NCI-H1105 treated with DMSO at 0.1 percent for 48 hours (cell line): ENCODE results near the gene APPBP2.
"Not testable (repeated sequence)": the region's sequence is repeated elsewhere in the genome, so short reads cannot be mapped to it uniquely, and the experiment has no call there.

Source experiments
- DNase-seq: peaks from one replicate; lab custom pipeline; 2025; lab: John Stamatoyannopoulos, UW

Gene APPBP2

DNA sequence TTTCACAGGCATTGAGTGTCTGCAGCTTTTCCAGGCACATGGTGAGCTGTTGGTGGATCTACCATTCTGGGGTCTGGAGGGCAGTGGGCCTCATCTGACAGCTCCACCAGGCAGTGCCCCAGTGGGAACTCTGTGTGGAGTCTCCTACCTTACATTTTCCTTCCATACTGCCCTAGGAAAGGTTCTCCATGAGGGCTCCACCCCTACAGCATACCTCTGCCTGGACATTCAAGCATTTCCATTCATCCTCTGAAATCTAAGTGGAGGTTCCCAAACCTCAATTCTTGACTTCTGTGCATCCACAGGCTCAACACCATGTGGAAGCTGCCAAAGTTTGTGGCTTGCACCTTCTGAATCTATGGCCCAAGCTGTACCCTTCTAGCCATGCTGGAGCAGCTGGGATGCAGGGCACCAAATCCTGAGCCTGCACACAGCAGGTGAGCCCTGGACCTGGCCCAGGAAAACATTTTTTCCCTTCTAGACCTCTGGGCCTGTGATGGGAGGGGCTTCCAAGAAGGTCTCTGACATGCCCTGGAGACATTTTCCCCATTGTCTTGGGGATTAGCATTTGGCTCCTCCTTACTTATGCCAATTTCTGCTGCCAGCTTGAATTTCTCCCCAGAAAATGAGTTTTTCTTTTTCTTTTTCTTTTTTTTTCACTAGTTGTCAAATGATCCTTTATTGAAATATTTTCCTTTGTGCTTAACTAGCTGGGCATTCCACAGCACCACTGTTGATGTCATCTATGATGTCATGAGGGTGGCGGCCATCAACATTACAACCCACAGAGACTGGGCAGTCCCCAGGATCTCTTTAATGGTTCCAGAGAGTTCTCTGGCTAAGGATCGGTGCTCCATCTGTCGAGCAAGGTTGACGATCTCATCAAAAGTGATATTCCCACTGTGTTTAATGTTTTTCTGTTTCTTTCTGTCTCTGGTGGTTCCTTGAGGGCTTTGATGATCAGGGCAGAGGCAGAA lies 92.7 kb downstream of the APPBP2 start:
- not testable (repeated sequence) for DNase-seq

DNA sequence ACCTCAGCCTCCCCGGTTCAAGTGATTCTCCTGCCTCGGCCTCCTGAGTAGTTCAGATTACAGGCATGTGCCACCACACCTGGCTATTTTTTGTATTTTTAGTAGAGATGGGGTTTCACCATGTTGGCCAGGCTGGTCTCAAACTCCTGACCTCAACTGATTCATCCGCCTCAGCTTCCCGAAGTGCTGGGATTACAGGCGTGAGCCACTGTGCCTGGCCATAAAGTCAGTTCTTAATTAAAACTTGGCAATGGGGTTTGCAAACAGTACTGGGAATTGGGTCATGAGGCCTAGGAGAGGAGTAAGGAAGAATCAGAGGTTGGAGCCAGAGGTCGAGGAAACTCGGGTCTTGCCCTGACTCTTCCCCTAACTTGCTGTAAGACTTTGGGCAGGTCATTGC lies 95.5 kb downstream of the APPBP2 start:
- DNase-seq, result not testable (repeated sequence)

DNA sequence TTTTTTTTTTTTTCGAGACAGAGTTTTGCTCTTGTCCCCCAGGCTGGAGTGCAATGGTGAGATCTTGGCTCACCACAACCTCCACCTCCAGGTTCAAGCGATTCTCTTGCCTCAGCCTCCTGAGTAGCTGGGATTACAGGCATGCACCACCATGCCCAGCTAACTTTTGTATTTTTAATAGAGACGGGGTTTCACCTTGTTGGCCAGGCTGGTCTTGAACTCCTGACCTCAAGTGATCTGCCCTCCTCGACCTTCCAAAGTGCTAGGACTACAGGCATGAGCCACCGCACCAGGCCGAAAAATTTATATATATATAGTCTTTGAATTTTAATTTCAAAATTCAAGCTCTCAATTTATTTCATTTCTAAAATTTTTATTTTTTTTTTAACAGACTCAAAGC lies 97.6 kb downstream of the APPBP2 start:
- DNase-seq, result not testable (repeated sequence)

DNA sequence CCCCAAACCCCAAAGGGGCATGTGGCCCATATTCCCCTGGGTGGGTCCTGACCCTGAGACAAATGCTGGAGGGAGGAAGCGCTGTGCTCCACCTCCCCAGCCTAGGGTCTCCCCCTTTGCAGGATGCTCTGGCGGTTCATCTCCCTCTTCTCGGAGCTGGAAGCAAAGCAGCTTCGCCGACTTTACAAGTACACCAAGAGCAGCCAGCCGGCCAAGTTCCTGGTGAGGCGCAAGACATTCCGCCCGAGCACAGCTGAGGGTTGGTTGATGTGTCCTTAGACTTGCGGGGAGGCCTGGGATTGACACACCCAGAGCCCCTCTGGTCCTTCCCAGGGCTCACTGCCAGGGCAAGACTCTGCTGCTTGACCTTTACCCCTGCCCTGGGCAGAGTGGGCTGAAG lies 99.4 kb downstream of the APPBP2 start:
- no peak for DNase-seq

DNA sequence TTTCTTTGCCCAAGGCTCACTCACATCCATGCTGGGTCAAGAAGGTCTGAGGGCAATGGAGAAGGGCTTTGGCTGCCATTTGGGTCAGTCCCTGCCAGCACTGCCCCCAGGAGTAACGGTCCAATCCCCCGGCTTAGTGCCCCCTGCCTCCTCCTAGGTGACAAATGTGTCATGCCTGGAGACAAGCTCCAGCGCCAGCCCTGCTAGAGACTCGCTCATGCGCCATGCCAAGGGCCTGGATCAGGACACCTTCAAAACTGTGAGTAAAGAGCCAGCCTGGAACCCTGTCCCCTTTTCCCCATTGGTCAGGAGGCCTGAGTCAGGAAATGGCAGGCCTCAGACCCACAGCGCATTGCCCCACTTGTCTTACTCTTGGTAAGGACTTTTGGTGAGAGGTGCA lies 100.4 kb downstream of the APPBP2 start:
- no peak for DNase-seq

DNA sequence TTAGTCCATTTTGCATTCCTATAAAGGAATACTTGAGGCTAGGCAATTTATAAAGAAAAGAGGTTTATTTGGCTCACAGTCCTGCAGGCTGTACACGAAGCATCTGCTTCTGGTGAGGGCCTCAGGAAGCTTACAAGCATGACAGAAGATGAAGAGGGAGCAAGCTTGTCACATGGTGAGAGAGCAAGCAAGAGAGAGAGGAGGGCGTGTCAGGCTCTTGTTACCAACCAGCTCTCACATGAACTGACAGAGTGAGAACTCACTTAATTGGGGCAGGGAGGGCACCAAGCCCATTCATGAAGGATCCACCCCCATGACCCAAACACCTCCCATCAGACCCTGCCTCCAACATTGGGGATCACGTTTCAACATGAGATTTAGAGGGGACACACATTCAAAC lies 102.2 kb downstream of the APPBP2 start:
- DNase-seq, result no peak

DNA sequence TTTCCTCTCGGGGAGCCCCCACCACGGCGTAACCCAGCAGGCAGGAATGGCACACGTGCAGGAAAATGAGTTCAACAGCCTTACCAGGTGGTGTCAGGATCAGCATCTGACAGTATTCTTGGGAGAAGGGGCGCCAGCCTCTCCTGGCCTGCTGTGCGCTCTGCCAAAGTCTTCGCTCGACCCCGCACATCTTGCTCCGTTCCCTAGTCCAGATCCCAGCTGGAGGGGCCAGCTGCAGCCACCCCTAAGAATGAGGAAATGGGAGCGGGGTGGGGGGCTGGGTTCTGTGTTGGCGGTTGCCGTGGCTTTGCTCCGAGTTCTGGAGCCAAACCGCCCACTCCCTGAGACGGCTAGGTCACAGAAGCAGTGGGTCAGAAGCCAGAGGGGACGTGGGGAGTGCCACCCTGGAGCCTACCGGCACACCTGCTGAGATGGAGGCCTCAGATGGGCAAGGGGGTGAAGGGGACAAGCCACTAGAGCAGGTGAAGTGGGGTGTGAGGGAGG lies 103.8 kb downstream of the APPBP2 start, which contains the start of gene CHCT1:
CHCT1 (plus strand) TSS at position 328 of the 504 bp plus-strand sequence; CDS start at position 432, 104 bp downstream.
- DNase-seq, result no peak

DNA sequence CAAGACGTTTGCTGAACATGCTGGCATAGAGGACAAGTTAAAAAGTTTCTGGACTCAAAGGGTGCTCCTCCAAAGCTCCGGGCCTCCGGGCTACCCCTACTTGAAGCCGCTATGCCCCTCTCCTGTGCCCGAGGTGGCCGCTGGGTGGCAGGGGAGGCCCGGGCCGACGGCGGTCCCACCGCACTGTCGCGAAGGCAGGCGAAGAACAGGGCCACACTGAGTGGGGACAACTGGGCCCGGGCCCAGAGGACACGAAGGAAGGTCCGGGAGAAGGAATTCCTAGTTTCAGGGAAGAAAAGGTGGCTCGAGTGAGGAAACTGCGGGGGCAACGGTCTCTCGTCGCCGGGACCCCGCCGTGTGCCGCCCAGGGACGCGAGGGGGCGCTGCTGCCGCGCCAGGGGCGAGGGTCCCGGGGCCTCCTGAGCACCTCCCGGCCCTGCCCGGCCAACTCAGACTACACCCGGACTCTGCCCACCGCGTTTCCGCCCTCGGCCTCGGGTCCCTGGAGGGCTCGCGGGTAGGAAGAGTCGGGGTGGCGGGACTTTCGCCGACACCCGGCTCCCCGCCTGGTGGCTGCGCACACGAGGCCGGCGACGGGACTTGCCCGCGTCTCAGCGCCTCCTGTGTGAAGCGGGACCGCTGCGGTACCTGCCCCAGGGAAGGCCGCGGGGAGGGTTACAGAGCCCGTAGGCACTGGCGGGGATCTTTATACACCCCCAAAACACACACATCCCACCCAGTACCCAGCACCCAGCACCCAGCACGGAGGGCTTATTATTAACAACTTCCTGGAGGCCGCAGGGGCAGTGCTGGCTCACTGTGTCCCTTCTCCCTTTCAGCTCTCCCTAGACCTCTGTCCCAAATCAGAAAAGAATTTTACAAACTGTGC lies 104.5 kb downstream of the APPBP2 start:
- no peak for DNase-seq

DNA sequence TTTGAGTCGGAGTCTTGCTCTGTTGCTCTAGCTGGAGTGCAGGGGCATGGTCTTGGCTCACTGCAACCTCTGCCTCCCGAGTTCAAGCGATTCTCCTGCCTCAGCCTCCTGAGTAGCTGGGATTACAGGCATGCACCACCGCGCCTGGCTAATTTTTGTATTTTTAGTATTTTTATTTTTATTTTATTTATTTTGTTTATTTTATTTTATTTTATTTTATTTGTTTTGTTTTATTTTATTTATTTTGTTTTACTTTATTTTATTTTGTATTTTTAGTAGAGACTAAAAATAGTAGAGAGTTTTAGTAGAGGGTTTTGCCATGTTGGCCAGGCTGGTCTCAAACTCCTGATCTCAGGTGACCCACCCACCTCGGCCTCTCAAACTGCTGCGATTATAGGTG lies 106.2 kb downstream of the APPBP2 start:
- not testable (repeated sequence) for DNase-seq

DNA sequence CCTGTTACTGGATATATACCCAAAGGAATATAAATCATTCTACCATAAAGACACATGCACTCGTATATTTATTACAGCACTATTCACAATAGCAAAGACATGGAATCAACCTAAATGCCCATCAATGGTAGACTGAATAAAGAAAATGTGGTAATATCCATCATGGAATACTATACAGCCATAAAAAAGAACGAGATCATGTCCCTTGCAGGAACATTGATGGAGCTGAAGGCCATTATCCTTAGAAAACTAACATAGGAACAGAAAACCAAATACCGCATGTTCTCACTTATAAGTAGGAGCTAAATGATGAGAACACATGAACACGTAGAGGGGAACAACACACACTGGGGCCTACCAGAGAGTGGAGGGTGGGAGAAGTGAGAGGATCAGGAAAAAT lies 107.0 kb downstream of the APPBP2 start:
- DNase-seq, result not testable (repeated sequence)

DNA sequence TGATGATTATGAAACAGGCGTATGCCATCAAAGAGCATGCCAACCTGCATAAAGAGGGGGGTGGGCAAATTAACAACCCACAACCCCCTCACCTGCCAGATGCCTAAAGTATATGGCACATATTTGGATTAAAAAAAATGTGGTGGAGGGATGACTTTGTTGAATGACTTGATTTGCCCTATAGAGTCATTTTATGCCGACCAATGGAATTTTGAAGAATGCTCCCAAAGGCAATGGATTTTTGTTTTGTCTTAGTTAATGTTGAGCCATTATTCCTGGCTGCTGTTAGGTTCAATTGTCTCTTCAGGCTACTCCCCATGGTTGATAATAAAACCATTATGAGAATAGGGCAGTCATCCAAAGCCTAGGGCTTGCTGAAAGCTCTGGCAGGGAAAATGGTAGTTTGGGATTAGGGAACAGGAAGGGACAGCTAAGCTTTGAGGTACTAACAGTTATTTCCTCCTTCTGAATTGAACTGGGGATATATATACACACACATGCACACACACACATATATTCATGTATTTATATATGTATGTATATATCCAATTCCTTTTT lies 109.6 kb downstream of the APPBP2 start:
- no peak for DNase-seq

DNA sequence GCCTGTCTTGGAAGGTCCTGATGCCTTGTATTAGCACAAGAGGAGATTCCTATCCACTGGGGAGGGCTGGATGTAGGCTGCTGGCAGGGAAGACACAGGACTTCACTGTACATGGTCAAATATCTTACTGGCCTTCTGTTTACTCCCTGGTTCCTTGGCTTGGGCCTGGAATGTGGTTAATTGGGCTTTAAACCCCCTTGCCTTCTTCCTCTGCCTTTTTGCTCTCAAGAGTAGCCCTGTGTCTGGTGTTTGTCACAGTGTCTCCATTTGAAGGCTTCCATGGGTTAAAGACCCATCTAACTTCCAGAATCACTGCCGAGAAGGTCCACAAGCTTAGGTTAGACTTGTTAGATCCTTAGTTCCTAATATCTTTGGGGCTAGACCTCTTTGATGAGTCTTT lies 110.9 kb downstream of the APPBP2 start:
- DNase-seq, result no peak

DNA sequence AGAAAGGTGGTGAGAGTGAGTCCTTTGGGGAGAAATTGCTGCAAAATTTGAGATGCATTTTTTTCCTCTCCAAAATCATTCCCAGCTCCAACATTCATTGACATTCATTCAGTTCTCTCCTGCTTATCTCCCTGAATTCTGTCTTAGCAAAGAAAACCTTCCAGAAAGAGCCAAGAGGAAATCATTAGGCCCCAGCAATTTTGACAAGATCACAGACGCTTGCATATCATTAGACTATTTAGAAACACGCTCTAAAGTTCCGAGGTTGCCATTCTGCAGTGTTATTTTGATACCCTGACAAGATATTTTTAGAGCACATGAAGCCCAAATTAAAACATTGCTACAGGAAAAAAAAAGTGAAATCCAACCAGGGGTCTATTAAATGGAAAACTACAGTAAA lies 113.3 kb downstream of the APPBP2 start:
- no peak for DNase-seq

DNA sequence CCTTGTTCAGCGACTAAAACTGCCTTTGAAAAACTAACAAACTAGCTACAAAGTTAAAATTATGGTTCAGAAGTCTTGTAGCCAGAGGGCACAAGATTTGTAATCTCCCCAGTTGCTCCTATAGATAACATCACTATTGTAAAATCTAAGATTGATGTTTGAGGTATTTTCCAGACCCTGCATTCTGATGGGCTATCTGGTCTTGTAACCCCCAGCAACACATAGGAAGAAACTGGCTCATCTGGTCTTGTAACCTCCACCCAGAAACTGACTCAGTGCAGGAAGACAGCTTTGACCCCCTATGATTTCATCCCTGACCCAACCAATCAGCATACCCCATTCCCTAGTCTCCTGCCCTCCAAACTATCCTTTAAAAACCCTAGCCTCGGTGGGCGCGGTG lies 116.0 kb downstream of the APPBP2 start:
- no peak for DNase-seq

DNA sequence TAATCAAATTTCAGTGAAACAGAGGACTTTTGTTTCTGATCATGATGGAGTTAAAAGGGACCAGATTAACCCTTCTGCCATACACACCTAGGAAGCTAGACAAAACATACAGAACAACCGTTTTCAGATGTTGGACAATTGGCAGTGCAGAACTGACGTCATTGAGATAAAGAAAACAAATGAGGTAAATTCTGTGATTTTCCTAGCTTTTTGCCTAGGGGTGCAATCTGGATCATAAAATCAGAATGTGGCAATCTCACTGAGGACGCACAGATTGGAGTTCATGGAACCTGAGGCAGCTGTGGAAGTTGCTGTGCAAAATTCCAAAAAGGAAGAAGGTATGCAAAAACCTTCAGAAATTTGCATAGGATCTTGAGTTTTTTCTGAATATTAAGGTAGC lies 119.2 kb downstream of the APPBP2 start:
- no peak for DNase-seq

DNA sequence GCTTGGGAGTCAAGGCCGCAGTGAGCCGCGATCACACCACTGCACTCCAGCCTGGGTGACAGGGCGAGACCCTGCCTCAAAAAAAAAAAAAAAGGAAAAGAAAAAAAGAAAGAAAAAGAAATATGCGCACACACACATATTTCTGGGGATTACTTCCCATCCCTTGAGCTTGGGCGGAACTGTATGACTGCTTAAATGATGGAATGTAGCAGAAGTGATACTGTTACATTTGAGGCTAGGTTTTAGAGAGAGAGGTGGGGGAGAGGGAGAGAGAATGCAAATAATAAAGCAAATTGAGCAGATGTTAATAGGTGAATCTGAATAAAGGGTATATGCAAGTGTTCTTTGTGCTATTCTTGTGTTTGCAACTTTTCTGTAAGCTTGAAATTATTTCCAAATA lies 122.1 kb downstream of the APPBP2 start:
- DNase-seq, result no peak

DNA sequence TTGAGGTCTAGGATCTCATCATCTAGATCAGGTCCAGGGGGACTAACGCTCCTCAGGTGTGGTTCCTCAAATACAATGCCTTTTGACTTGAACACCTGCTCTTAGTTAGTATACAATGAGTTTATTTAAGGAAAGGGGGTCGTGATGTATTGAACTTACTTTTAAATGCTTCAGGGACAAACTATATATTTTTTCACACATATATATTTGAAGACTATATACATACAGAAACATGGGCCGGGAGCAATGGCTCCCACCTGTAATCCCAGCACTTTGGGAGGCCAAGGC lies 122.6 kb downstream of the APPBP2 start:
- no peak for DNase-seq

DNA sequence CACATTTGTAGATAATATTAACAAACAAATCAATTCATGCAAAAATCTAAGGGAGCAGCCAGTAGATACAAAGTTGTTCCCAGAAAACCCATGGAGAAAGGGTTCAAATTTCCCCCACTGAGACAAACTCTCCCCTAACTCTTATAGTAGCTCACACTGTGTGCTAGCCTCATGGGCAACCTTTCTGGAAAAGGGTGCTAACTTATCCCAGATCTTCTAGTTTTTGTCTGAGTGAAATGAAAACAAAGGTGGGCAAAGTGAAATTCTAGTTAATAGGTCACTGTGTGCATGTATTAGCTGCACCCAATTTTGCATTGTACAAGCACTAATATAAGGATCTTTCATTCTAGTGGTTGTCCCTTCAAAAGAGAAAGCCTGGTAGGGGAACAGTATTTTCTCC lies 124.2 kb downstream of the APPBP2 start:
- no peak for DNase-seq

DNA sequence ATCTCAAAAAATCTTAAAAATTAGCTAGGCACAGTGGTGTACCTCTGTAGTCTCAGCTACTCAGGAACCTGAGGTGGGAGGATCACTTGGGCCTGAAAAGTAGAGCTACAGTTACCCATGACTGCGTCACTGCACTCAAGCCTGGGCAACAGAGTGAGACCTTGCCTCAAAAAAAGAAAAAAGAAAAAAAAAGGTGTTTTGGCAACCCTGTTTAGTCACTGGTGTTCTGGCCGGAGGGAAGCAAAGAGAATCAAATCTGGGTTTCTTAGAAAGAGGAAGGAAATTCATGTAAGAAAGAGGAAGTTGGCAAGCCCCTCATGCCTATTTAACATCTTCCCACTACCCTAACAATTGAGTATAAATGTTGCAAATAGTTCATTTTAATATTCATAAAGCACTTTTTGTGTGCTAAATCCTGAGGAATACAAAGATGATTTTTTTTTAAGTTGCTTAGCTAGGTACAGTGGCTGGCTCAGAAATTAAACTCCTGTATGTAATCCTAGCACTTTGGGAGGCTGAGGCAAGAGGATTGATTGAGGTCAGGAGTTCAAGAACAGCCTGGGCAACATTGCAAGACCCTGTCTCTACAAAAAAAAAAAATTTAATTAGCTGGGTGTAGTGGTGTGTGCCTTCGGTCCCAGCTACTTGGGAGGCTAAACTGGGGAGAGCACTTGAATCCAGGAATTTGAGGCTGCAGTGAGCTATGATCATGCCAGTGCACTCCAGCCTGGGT lies 127.6 kb downstream of the APPBP2 start:
- DNase-seq, result no peak

DNA sequence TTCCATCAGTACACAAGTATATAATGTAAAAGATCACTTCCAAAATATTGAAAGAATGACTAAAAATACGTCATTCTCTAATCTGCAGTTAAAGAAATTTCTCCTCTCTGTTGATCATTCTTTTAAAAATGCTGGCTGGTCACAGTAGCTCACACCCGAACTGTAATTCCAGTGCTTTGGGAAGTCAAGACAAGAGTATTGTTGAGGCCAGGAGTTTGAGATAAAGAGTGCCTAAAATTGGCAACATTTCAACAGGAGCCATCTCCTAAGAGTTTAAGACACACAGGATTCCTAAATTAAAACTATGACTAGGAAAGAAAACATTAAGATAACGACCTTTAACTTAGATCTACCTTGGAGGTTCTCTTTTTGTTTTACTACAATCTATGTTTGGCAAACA lies 129.6 kb downstream of the APPBP2 start:
- no peak for DNase-seq

DNA sequence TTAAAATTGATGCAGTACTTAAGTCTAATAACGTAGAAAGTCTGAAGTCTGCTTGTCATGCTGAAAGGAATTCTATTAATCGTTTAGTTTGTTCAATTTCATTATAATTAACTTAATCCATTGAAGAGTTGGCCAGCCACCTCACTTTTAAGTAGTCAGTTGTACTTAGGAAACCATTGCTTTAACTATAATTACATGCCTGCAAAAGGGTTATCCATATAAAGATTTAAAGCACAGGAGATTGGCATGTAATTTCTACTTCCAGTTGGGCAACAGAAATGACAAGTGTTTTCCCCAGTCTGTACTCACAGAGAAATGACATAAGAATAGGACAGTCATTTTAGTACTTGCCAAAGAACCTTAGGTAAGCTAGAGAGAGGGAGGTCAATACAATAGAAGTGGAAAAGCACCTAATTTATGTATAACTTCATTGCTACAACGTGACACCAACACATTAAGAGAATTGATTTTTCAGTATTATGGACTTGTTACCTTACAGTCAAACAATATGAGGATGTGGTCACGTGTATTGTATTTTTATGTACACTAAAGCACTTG lies 130.5 kb downstream of the APPBP2 start:
- no peak for DNase-seq
